ENCODE data around the gene CCDC68. TPM values are rescaled to one million over a fixed set of nuclear protein-coding genes. Genes with fewer than 3 reads are reported as not detected.

The CCDC68 gene
- total and polyA plus RNA-seq, 2 of the 13 experiments (the other 11 are each of a cell fraction or from before 2014, with no cell fraction given) = 4.6 to 13.3 TPM

DNA sequence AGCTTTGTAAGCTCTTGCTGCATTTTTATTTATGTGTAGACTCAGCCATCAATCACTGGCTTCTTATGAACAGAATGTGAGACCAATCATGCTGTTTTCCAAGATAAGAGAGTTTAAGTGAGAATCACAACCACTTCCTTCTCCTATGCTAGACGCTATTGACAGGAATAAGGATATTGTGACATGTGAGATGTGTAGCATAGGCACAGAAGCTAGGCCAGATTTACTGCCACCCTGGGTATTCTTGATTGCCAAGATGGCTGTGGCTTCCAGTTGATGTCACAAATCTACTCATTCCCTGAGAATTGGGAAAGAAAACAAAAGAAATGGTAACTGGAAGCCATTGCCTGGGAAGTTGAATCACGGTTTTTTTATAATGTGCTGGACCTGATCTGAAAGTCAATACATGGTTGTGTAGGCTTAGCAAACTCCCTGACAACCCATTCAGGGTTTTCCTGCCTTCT lies 81.1 kb downstream of the CCDC68 start:
- no peak for TF ChIP-seq PCBP2 (optimal IDR thresholded peaks at IDR 0.05; ENCODE audit: low read depth, low read length, poor library complexity, severe bottlenecking)
- TF ChIP-seq FOXJ3 (CRISPR knock-in tag; IDR thresholded peaks at IDR 0.05; ENCODE audit: borderline replicate concordance) = no peak
- no peak for TF ChIP-seq ADNP (CRISPR knock-in tag; IDR thresholded peaks at IDR 0.05)
- TF ChIP-seq SUZ12 (IDR thresholded peaks at IDR 0.05; ENCODE audit: low read depth, low read length) = no peak
- TF ChIP-seq KAT8 (CRISPR knock-in tag; IDR thresholded peaks at IDR 0.05) = no peak
- no peak overlapping the region for H3K27ac ChIP-seq (ENCODE audit: extremely low read length, insufficient read depth, low read length)
- no peaks in the 10 kb centered on the region for H3K9me3 ChIP-seq (ENCODE audit: low read length)
- intact Hi-C loops (cut with micrococcal nuclease; ENCODE audit: unreplicated experiment) = no loop called here
- no TSS peak for BruUV-seq (replicated peaks)
- no peak for FAIRE-seq
- CTCF ChIA-PET (ENCODE audit: low intra/inter-chr PET ratio, low total read pairs) = no interaction called here
- H3K4me1 ChIP-seq (ENCODE audit: insufficient read depth, low read length) = no peaks in the 10 kb centered on the region
- peaks cover 0 to 14% of the 10 kb centered on the region in 2 experiments; a peak in 1 of 5 replicates for H3K27me3 ChIP-seq (ENCODE audit: control insufficient read depth in 1 of 2, insufficient read depth in 2 of 2, low read length in 2 of 2)
- no peak overlapping the region for H2AFZ ChIP-seq (ENCODE audit: low read length)
- no peak overlapping the region for H3K4me2 ChIP-seq (ENCODE audit: low read depth, low read length)
- ATAC-seq = no peak
- in situ Hi-C loops (cut with HindIII; ENCODE audit: extremely low pct_ligation_motif_present, low pct_unique_long_range_greater_than_20kb) = no loop called here
- no peaks in the 10 kb centered on the region for H3K36me3 ChIP-seq (replicated peaks in 1 of 2; ENCODE audit: control insufficient read depth in 1 of 2, insufficient read depth in 2 of 2, low read length in 2 of 2)
- H3K79me2 ChIP-seq (ENCODE audit: insufficient read depth, low read length) = no peaks in the 10 kb centered on the region
- WGBS (ENCODE audit: low lambda C conversion rate) = 0% methylated on average over 2 of the region's 2 CpGs
- DNase-seq (ENCODE audit: low spot score) = no peak
- H3K9ac ChIP-seq (ENCODE audit: insufficient read depth, low read depth, low read length) = no peak overlapping the region
- H3K4me3 ChIP-seq (replicated peaks in 1 of 3; ENCODE audit: insufficient read depth in 1 of 3, low read depth in 2 of 3, low read length in 3 of 3) = no peak overlapping the region
- POLR2A ChIA-PET = no interaction called here
- no peaks in the 10 kb centered on the region for H4K20me1 ChIP-seq (ENCODE audit: insufficient read depth, low read length)

DNA sequence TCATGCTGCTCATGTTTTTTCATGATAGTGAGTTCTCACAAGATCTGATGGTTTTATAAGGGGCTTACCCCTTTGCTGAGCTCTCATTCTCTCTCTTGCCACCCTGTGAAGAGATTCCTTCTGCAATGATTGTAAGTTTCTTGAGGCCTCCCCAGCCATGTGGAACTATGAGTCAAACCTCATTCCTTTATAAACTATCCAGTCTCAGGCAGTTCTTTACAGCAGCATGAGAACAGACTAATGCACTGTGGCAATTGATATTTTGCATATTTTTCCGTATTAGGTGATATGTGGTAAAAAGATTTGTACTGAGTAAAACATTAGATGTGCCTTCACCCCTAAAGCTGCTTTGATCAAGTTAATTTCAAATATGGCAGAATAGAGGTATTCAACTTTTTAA lies 82.2 kb downstream of the CCDC68 start:
- H3K79me2 ChIP-seq (ENCODE audit: insufficient read depth, low read length) = no peaks in the 10 kb centered on the region
- H3K4me1 ChIP-seq (ENCODE audit: insufficient read depth, low read length) = no peaks in the 10 kb centered on the region
- H2AFZ ChIP-seq (ENCODE audit: low read length) = no peak overlapping the region
- BruUV-seq (replicated peaks) = no TSS peak
- no peak for TF ChIP-seq ZNF546 (CRISPR knock-in tag; conservative IDR thresholded peaks at IDR 0.05)
- CTCF ChIA-PET (ENCODE audit: low intra/inter-chr PET ratio, low total read pairs) = no interaction called here
- H3K9me3 ChIP-seq (ENCODE audit: low read length) = no peaks in the 10 kb centered on the region
- WGBS (ENCODE audit: low lambda C conversion rate) = 0% methylated on average over 1 of the region's 1 CpG
- no peak overlapping the region for H3K27ac ChIP-seq (ENCODE audit: extremely low read length, insufficient read depth, low read length)
- H3K4me3 ChIP-seq (replicated peaks in 1 of 3; ENCODE audit: insufficient read depth in 1 of 3, low read depth in 2 of 3, low read length in 3 of 3) = no peak overlapping the region
- H4K20me1 ChIP-seq (ENCODE audit: insufficient read depth, low read length) = no peaks in the 10 kb centered on the region
- no peak overlapping the region for H3K9ac ChIP-seq (ENCODE audit: insufficient read depth, low read depth, low read length)
- DNase-seq (ENCODE audit: low spot score) (no peak), ATAC-seq (no peak), FAIRE-seq (no peak)
- POLR2A ChIA-PET = no interaction called here
- in situ Hi-C loops (cut with HindIII; ENCODE audit: extremely low pct_ligation_motif_present, low pct_unique_long_range_greater_than_20kb) = no loop called here
- H3K36me3 ChIP-seq (replicated peaks in 1 of 2; ENCODE audit: control insufficient read depth in 1 of 2, insufficient read depth in 2 of 2, low read length in 2 of 2) = no peaks in the 10 kb centered on the region
- H3K4me2 ChIP-seq (ENCODE audit: low read depth, low read length) = no peak overlapping the region
- intact Hi-C loops (cut with micrococcal nuclease; ENCODE audit: unreplicated experiment) = no loop called here
- H3K27me3 ChIP-seq (ENCODE audit: control insufficient read depth in 1 of 2, insufficient read depth in 2 of 2, low read length in 2 of 2) = peaks cover 0 to 5% of the 10 kb centered on the region in 2 experiments; a peak in 1 of 5 replicates

Data from HepG2 (cell line).